Mesodermal cell (in vitro differentiated cells): ENCODE results near the gene TTC21B.

Experiments used
- H3K27ac ChIP-seq: 2 replicates; pipeline ENCODE4 v1.7.0; 2013; ENCODE audit warnings: mild to moderate bottlenecking, low read depth, low read length, moderate library complexity; ENCODE audit not compliant: severe bottlenecking
- H3K36me3 ChIP-seq: 2 replicates; pipeline ENCODE4 v1.7.1; 2013; ENCODE audit warnings: mild to moderate bottlenecking, low read length, moderate library complexity; ENCODE audit not compliant: control insufficient read depth, insufficient read depth
- H3K4me1 ChIP-seq: one replicate; pipeline ENCODE4 v1.7.1; 2013; ENCODE audit warnings: mild to moderate bottlenecking, low read length; ENCODE audit not compliant: insufficient read depth, control insufficient read depth, poor library complexity, severe bottlenecking
- H3K4me3 ChIP-seq: 2 replicates; pipeline ENCODE4 v1.7.0; 2013; ENCODE audit warnings: low read length, control low read depth, mild to moderate bottlenecking; ENCODE audit not compliant: insufficient read depth, poor library complexity, severe bottlenecking; ENCODE audit errors: extremely low read depth
- H3K9me3 ChIP-seq: 2 replicates; pipeline ENCODE4 v1.7.1; 2013; ENCODE audit warnings: mild to moderate bottlenecking, low read length, moderate library complexity; ENCODE audit not compliant: control insufficient read depth
- WGBS, 2 experiments: methylation state at CpG; one replicate each; pipeline ENCODE4 v1.1.5; 2013; ENCODE audit warnings: missing lambda C conversion rate in 2 of 2; ENCODE audit not compliant: insufficient coverage in 2 of 2; 5-methylcytosine and 5-hydroxymethylcytosine counted together

The TTC21B gene

DNA sequence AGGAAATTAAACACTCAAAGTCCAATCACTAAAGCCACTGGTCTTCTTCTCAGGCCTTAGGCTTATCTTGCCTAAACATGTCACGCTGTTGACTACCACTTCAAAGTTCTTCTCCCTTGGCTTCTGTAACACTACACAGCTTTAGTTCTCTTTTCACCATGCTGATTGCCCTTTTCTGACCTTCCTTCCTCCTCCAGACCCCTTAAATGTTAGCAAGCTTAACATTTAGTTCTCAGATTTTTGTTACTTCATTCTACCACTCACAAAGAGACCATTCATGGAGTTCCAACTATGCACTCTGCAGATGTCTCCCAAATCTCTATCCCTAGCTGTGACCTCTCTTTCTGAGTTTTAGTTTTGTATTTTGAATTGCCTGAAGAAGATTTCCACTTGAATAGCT lies 64.4 kb downstream of the TTC21B start:
- H3K9me3 ChIP-seq: no peaks in the 10 kb centered on the region
- H3K27ac ChIP-seq: peak overlapping the region; percentile 52
- H3K4me1 ChIP-seq: no peaks in the 10 kb centered on the region
- H3K4me3 ChIP-seq: no peak overlapping the region
- WGBS, 2 experiments: 77 to 80% methylated on average over 1 of the region's 1 CpG
- H3K36me3 ChIP-seq: peaks cover 16% of the 10 kb centered on the region

DNA sequence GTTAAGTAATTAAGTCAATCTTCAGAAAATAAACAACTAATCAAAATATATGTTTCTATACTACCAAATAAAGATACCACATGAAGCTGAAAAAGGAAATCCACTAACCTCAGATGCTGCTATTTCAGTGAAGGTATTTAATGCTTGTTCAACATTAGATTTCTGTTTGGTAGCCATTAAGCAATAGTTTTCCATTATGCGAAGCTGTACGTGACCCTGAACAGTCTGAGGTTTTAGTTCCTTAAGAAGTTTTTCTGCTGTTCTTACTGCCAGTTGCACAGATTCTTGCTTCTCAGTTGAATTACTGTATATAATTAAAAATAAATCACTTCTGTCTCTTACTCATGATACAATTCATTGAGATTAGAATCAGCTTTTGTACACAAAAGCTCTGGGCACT lies 65.4 kb downstream of the TTC21B start:
- no peak overlapping the region for H3K4me3 ChIP-seq
- peaks cover 14% of the 10 kb centered on the region for H3K36me3 ChIP-seq
- no CpG with 5 or more reads among the region's 2 CpGs for WGBS, 2 experiments
- no peaks in the 10 kb centered on the region for H3K9me3 ChIP-seq
- no peaks in the 10 kb centered on the region for H3K4me1 ChIP-seq
- no peak overlapping the region for H3K27ac ChIP-seq

DNA sequence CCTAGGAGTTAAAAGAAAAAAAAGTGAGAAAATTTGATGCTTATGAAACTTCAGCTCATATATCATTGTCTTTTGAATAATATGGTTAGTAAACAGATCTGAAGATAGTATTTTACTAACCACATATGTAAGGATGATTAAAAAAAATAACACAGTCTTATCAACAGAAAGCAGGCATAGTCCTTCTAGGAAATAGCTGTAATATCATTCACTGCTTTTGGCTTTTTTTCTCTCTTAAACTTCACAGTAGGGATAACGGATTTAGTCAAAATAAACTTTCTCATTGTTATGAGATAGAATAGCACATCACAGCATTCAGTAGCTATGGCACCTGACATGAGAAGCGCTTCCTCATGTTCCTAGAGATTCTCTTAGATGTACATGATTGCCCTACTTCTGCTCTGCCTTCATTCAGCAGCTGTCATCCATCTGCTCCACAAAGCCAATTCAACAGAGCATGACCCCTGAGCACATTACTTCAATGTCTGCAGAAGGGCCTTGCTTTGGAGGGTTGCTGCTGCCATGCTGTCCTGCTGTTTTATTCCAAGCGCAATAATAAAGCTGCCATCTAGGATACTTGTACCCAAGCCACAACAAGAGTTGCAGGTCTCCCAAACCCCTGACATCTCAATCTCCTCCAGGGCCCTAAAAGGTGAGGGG lies 67.0 kb downstream of the TTC21B start:
- Histone ChIP-seq H3K9me3 (no peaks in the 10 kb centered on the region), H3K36me3 (peaks cover 23% of the 10 kb centered on the region), H3K4me3 (no peak overlapping the region), H3K4me1 (no peaks in the 10 kb centered on the region), H3K27ac (no peak overlapping the region)
- WGBS, 2 experiments: 88% methylated on average over 1 of the region's 3 CpGs; no CpG with 5 or more reads in 1 of the 2 experiments

DNA sequence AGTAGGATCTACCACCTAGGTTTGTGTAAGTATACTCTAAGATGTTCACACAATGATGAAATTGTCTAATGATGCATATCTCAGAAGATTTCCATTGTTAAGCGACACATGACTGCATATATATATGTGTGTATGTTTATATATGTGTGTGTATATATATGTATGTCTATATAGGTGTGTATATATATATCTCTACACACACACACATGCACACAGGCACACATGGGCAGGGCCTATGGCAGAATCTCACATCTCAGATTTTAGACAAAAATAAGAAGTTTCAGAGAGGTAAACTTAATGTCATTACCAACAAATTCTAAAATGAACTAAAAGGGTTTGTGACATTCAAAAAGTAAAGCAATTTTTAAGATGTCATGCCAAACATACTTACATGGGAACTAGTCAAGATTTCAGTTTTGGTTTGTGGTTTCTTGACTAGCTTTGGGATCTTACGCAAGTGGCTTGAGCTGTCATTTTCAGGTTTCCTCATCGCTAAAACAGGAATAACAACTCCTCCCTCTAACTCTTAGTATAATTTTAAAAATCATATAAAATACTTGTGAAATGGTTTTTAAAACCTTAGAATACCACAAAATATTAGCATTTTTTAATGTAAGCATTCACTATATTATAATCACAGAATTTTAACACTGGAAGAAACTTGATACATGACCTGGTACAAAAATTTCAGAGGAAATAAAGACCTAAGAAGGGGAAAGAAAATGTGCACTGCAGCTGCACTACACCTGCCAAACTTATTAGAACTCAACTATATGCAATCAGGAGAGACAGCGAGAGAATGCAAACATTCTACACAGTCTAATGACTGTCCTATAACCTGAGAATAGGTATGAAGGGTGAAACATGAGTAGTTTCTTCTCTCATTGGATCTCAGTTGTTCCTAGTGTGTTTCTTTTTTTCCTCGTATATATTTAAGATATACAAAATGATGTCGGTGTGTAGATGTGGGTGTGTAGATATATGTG lies 75.7 kb downstream of the TTC21B start:
- no peaks in the 10 kb centered on the region for H3K4me1 ChIP-seq
- no CpG with 5 or more reads among the region's 6 CpGs for WGBS, 2 experiments
- peaks cover 20% of the 10 kb centered on the region for H3K36me3 ChIP-seq
- H3K4me3 ChIP-seq: no peak overlapping the region
- H3K27ac ChIP-seq: no peak overlapping the region
- H3K9me3 ChIP-seq: no peaks in the 10 kb centered on the region

DNA sequence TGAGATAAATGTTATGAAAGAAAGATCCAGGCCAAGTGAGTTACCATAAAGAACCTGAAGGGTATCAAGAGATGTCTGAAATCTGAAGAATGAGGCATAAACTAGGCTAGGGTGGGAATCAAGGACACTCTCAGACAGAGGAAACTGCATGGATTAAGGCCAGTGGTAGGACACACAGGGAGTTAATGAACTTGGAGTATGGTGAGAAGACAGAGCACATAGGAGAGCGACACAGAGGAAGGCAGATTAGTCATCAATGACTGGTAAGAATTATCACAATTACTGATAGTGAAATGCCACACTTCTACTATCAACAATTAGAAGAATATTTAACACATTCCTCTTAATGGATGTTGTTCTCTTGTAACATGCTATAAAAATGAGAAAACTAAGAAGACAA lies 76.9 kb downstream of the TTC21B start:
- H3K4me3 ChIP-seq: no peak overlapping the region
- H3K36me3 ChIP-seq: peaks cover 19% of the 10 kb centered on the region
- no peak overlapping the region for H3K27ac ChIP-seq
- no peaks in the 10 kb centered on the region for H3K9me3 ChIP-seq
- no CpG with 5 or more reads among the region's 1 CpG for WGBS, 2 experiments
- no peaks in the 10 kb centered on the region for H3K4me1 ChIP-seq

DNA sequence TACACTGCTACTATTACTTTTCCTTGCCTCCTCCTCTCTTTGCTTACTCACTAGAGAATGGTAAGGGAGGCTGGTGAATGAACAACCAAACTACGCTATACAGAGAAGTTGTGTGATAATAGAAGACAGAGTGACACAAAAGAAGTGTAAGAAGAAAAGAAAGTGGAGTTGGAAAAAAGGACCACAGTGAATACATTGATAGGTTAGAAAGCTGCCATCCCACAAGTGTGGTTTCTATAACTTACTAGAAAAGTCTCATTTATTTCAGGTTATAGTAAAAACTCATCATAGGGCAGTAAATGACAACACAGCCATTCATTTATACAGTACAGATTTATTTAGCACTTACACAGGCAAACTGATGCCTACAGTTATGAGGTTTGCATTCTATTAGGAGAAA lies 77.3 kb downstream of the TTC21B start:
- Histone ChIP-seq H3K4me1 (no peaks in the 10 kb centered on the region), H3K9me3 (no peaks in the 10 kb centered on the region), H3K36me3 (peaks cover 19% of the 10 kb centered on the region), H3K4me3 (no peak overlapping the region), H3K27ac (no peak overlapping the region)
- WGBS, 2 experiments: 100% methylated on average over 1 of the region's 1 CpG

DNA sequence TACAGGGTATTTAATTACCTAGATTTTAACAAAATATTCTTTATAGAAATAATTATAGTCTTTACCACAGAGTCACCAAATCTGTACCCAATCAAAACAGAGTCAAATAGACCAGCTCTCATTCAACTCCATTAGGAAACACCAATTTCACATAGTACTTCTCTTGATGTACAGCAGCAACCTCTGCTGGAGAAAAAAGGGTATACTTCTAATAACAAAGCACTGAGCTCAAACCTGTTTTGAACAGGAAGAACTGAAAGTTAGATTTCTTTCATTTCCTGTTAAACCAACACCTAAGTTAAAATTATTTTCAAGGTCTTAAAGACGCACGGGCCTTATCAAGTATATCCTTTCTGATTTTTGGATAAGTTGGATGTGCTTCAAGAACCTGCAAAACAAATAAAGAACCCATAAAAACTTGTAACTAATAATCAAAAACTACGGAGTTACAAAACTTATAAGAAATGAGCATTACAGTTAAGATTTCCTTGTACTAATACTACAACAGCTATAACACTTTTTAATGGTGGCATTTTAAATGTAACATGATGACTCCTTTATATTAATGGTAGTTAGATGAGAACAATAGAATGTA lies 79.0 kb downstream of the TTC21B start:
- Histone ChIP-seq H3K9me3 (no peaks in the 10 kb centered on the region), H3K4me1 (no peaks in the 10 kb centered on the region), H3K27ac (no peak overlapping the region), H3K4me3 (no peak overlapping the region), H3K36me3 (peaks cover 12% of the 10 kb centered on the region)
- no CpG with 5 or more reads among the region's 3 CpGs for WGBS, 2 experiments

DNA sequence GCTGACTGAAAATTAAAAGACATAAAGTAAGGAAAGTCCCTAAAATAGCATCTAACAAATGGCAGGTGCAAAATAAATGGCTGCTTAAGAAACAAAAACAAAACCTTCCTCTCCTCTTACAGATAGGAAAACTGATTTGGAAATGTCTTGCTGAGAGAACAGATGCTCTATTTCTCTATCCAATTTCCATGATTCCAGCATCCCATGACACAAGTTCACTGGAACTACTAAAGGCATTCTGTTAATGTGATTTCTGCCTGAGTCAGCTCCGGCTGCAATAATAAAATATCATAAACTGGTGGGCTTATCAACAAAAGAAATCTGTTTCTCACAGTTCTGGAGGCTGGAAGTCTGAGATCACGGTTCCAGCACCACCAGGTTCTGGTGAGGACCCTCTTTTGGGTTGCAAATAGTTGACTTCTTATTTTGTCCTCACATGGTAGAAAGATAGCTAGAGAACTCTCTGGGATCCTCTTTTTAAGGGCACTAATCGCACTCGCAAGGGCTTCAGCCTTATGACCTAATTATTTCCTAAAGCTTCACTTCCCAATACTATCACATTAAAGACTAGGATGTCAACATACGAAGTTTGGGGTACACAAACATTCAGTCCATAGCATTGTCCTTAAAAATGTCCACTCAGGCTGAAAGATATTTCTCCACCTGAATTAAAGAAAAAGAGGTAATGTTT lies 81.3 kb downstream of the TTC21B start:
- Histone ChIP-seq H3K27ac (no peak overlapping the region), H3K4me1 (no peaks in the 10 kb centered on the region), H3K9me3 (no peaks in the 10 kb centered on the region), H3K36me3 (peaks cover 9% of the 10 kb centered on the region), H3K4me3 (no peak overlapping the region)
- WGBS, 2 experiments: 90 to 96% methylated on average over 4 of the region's 5 CpGs

DNA sequence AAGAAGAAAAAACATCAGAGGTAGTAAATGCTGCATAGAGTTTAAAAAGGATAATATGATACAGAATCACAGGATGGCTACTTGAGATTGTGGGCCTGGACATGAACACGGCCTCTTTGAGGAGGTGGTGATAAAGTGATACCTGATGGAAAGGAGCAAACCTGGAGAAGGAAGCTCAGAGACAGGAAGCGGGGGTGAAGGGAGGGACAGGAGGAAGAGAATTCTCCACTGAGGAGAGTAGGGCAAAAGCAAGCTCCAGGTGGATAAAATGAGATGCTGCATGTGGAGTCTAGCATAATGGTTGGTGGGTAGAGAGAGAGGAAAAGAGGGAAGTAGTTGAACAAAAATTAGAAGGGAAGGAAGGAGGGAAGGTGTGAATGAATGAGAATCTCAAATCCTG lies 82.6 kb downstream of the TTC21B start:
- peaks cover 9% of the 10 kb centered on the region for H3K36me3 ChIP-seq
- H3K9me3 ChIP-seq: no peaks in the 10 kb centered on the region
- no peak overlapping the region for H3K27ac ChIP-seq
- H3K4me1 ChIP-seq: no peaks in the 10 kb centered on the region
- H3K4me3 ChIP-seq: no peak overlapping the region
- 92 to 100% methylated on average over 2 of the region's 2 CpGs for WGBS, 2 experiments

DNA sequence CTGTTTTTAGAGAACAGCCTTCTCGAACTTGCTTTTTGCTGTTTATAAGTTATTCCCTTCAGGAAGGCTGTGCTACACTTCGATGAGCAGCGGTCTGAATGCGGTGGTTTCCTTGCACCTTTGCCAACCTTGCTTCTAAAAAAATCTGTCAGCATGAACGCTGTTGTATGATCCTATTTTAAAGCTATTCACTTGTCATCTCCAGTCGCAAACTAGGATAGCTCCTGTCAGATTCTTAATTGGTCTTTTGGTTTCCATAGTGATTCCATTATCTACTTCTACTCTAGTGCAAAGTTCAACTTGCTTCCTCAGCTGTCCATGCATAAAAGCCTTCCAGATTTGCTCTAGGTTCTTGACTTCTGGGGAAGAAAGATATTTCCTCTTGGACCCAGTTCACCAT lies 83.2 kb downstream of the TTC21B start:
- Histone ChIP-seq H3K9me3 (no peaks in the 10 kb centered on the region), H3K27ac (no peak overlapping the region), H3K36me3 (peaks cover 9% of the 10 kb centered on the region), H3K4me1 (no peaks in the 10 kb centered on the region), H3K4me3 (no peak overlapping the region)
- 94 to 96% methylated on average over 5 to 6 of the region's 6 CpGs for WGBS, 2 experiments
